Panc1 (cell line): ENCODE data around the gene PROK1. TPM values are rescaled to one million over a fixed set of nuclear protein-coding genes. Genes with fewer than 3 reads are reported as not detected.
A peak's percentile ranks its signal among the peaks of the same experiment; 100 is the strongest.
"Not testable (repeated sequence)": the region's sequence is repeated elsewhere in the genome, so short reads cannot be mapped to it uniquely, and the experiment has no call there.

Experiments
- ATAC-seq: fragments of 200-7000 bp; cut with Tn5 transposase; 2 replicates; pipeline ENCODE4 v1.9.1; 2020; ENCODE audit warnings: mild to moderate bottlenecking, moderate library complexity
- BruUV-seq: library from RNA; stranded (reverse); fragments of 400-500 nt; replicated peaks from 2 replicates; lab custom pipeline; 2021; lab: Mats Ljungman, UMichigan
- CTCF ChIA-PET: fragments of 300-600 bp; sonication (Branson Sonifier 250); formaldehyde crosslinking; loops from one replicate; lab custom pipeline; 2022; ENCODE audit warnings: antibody characterized with exemption; lab: Charles Lee
- POLR2A ChIA-PET: fragments of 300-600 bp; sonication (Branson Sonifier 250); formaldehyde crosslinking; loops from one replicate; lab custom pipeline; 2022; ENCODE audit warnings: antibody characterized with exemption; lab: Charles Lee
- DNase-seq: peaks from one replicate; pipeline ENCODE4 v3.0.0-alpha.2; 2010; ENCODE audit warnings: low read depth, low spot score
- H3K27ac ChIP-seq: 2 replicates; pipeline ENCODE4 v1.5.1; 2011; ENCODE audit warnings: mild to moderate bottlenecking, low read length, inconsistent platforms
- H3K27me3 ChIP-seq: fragments of 200-500 bp; sonication (Bioruptor generic); 2 replicates; pipeline ENCODE4 v1.6.0; 2014; ENCODE audit warnings: low read length, inconsistent platforms; ENCODE audit not compliant: control insufficient read depth, insufficient read depth
- H3K36me3 ChIP-seq: fragments of 200-500 bp; sonication (Bioruptor generic); 2 replicates; pipeline ENCODE4 v1.5.1; 2014; ENCODE audit warnings: inconsistent platforms, mild to moderate bottlenecking, low read length, moderate library complexity; ENCODE audit not compliant: control insufficient read depth, insufficient read depth
- H3K4me1 ChIP-seq: 2 replicates; pipeline ENCODE4 v1.5.1; 2011; ENCODE audit warnings: inconsistent platforms, mild to moderate bottlenecking, low read length, moderate library complexity; ENCODE audit not compliant: control insufficient read depth, insufficient read depth
- H3K4me3 ChIP-seq, 2 experiments: 2 replicates each; pipeline ENCODE4 v1.5.1; 2011 to 2012; ENCODE audit warnings: low read depth in 2 of 2, low read length in 2 of 2, mild to moderate bottlenecking in 2 of 2, inconsistent platforms in 1 of 2, moderate library complexity in 1 of 2
- H3K9me3 ChIP-seq: fragments of 200-500 bp; sonication (Bioruptor generic); 2 replicates; pipeline ENCODE4 v1.5.1; 2014; ENCODE audit warnings: low read depth, mild to moderate bottlenecking, inconsistent platforms, low read length, moderate library complexity; ENCODE audit not compliant: control insufficient read depth, insufficient read depth
- CTCF ChIP-seq: fragments of 450-650 bp; IDR thresholded peaks from 2 replicates; pipeline ENCODE4 v1.5.1; 2017; ENCODE audit warnings: mild to moderate bottlenecking
- POLR2AphosphoS5 ChIP-seq: IDR thresholded peaks from 2 replicates; pipeline ENCODE4 v1.6.1; 2012; ENCODE audit warnings: mild to moderate bottlenecking, low read depth, low read length, moderate library complexity
- SIN3A ChIP-seq: IDR thresholded peaks from 2 replicates; pipeline ENCODE4 v1.6.1; 2012; ENCODE audit warnings: low read depth, mild to moderate bottlenecking, low read length, moderate library complexity, borderline replicate concordance; ENCODE audit not compliant: insufficient read depth
- TCF7L2 ChIP-seq: IDR thresholded peaks from 2 replicates; pipeline ENCODE4 v1.6.1; 2011; ENCODE audit warnings: mild to moderate bottlenecking, low read depth, low read length, inconsistent platforms
- in situ Hi-C: cut with HindIII; loops from 2 replicates; pipeline ENCODE4 v1.10.0; 2016; ENCODE audit warnings: low sequenced_read_pairs, low pct_unique_long_range_greater_than_20kb
- intact Hi-C: fragments of 100-400 bp; cut with micrococcal nuclease; formaldehyde crosslinking; loops from one replicate; pipeline ENCODE4 v1.10.0; 2022; ENCODE audit not compliant: unreplicated experiment
- total RNA-seq: library from RNA; stranded (reverse); gene quantifications from one replicate; pipeline ENCODE4 v1.2.1, GENCODE V29; 2021; ENCODE audit not compliant: unreplicated experiment
- TF ChIP-seq, protein P1 (sequence below), 2 experiments: IDR thresholded peaks; 2 replicates each; pipeline ENCODE4 v1.6.1; 2011 to 2012; ENCODE audit warnings: low read depth in 2 of 2, control low read depth in 1 of 2, low read length in 1 of 2, mild to moderate bottlenecking in 1 of 2, moderate library complexity in 1 of 2; ENCODE audit not compliant: insufficient read depth in 1 of 2

PROK1 gene
- total RNA-seq, 1 experiment from 2014 or later, result not detected

- POLR2A ChIA-PET, result no interaction called here
- Histone ChIP-seq H3K36me3 (no peaks in the 10 kb centered on the region), H3K27ac (no peak overlapping the region), H3K27me3 (peaks cover 3% of the 10 kb centered on the region; the same call in 1 of the 2 replicates), H3K4me3 (no peak overlapping the region), H3K4me1 (no peaks in the 10 kb centered on the region; the same call in 1 of the 2 replicates), H3K9me3 (no peaks in the 10 kb centered on the region)
- in situ Hi-C loops (no loop called here), intact Hi-C loops (no loop called here)
- no peak for TF ChIP-seq TCF7L2
- TF ChIP-seq SIN3A, result no peak
- no peak for TF ChIP-seq POLR2AphosphoS5
- TF ChIP-seq, protein P1, sequence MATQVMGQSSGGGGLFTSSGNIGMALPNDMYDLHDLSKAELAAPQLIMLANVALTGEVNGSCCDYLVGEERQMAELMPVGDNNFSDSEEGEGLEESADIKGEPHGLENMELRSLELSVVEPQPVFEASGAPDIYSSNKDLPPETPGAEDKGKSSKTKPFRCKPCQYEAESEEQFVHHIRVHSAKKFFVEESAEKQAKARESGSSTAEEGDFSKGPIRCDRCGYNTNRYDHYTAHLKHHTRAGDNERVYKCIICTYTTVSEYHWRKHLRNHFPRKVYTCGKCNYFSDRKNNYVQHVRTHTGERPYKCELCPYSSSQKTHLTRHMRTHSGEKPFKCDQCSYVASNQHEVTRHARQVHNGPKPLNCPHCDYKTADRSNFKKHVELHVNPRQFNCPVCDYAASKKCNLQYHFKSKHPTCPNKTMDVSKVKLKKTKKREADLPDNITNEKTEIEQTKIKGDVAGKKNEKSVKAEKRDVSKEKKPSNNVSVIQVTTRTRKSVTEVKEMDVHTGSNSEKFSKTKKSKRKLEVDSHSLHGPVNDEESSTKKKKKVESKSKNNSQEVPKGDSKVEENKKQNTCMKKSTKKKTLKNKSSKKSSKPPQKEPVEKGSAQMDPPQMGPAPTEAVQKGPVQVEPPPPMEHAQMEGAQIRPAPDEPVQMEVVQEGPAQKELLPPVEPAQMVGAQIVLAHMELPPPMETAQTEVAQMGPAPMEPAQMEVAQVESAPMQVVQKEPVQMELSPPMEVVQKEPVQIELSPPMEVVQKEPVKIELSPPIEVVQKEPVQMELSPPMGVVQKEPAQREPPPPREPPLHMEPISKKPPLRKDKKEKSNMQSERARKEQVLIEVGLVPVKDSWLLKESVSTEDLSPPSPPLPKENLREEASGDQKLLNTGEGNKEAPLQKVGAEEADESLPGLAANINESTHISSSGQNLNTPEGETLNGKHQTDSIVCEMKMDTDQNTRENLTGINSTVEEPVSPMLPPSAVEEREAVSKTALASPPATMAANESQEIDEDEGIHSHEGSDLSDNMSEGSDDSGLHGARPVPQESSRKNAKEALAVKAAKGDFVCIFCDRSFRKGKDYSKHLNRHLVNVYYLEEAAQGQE (IDR thresholded peaks at IDR 0.05; ENCODE audit: insufficient read depth in 1 of 2, low read depth in 2 of 2, low read length in 1 of 2), result no peak
- no peak for TF ChIP-seq CTCF
- DNase-seq, result no peak
- CTCF ChIA-PET, result interaction anchor here (0.6 kb wide), 1 partner anchor 125 kb away, joined by 3 read pairs; no protein-coding TSS in a partner anchor
- no peak for ATAC-seq
- no TSS peak for BruUV-seq
Measured at GRCh38 chr1:110434946-110435345, 16.0 kb upstream of the PROK1 start.

- CTCF ChIA-PET, result no interaction called here
- BruUV-seq, result no TSS peak
Measured at GRCh38 chr1:110436635-110437034, 14.3 kb upstream of the PROK1 start.

GRCh38 chr1:110437645-110438299 lies 13.2 kb upstream of the PROK1 start:
- H3K4me1 ChIP-seq, H3K9me3 ChIP-seq, ATAC-seq, H3K4me3 ChIP-seq, DNase-seq, intact Hi-C loops, BruUV-seq, H3K27ac ChIP-seq, POLR2A ChIA-PET, in situ Hi-C loops, H3K27me3 ChIP-seq, CTCF ChIA-PET, H3K36me3 ChIP-seq: not testable (repeated sequence)

More at GRCh38 chr1:110436635-110437034, 14.3 kb upstream of the PROK1 start:
- H3K27me3 ChIP-seq, result no peaks in the 10 kb centered on the region
- ATAC-seq (no peak), DNase-seq (no peak)
- in situ Hi-C loops (no loop called here), intact Hi-C loops (no loop called here)
- H3K4me1 ChIP-seq, result no peaks in the 10 kb centered on the region; the same call in 1 of the 2 replicates
- no peaks in the 10 kb centered on the region for H3K9me3 ChIP-seq
- TF ChIP-seq, protein P1 (IDR thresholded peaks at IDR 0.05; ENCODE audit: insufficient read depth in 1 of 2, low read depth in 2 of 2, low read length in 1 of 2), result no peak
- TF ChIP-seq TCF7L2, result peak; percentile 54; the same call in 1 of the 2 replicates
- no peak overlapping the region for H3K4me3 ChIP-seq
- no peaks in the 10 kb centered on the region for H3K36me3 ChIP-seq
- POLR2A ChIA-PET, result no interaction called here
- no peak overlapping the region for H3K27ac ChIP-seq
